Activated CD8-positive, alpha-beta memory T cell treated with anti-CD3 and anti-CD28 coated beads, Interleukin-2, amount 50 U/mL, for 1 hour (primary cell): ENCODE results near the gene OTOP3.

ENCODE experiments used
- DNase-seq: peaks from one replicate; pipeline ENCODE4 v3.0.0-alpha.2; 2020; ENCODE audit errors: extremely low read depth

Gene OTOP3

DNA sequence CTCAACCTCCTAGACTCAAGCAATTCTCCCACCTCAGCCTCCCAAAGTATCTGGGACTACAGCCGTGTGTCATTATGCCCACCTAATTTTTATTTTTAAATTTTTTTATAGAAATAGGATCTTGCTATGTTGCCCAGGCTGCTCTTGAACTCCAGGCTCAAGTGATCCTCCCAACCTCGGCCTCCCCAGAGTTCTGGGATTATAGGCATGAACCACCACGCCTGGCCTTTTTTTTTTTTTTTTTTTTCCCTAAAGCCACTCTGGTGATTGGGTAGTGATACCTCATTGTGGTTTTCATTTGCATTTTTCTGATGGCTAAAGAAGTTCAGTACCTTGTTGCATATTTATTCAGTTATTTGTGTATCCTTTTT is 50.5 kb downstream of the OTOP3 start:
- DNase-seq, result no peak

DNA sequence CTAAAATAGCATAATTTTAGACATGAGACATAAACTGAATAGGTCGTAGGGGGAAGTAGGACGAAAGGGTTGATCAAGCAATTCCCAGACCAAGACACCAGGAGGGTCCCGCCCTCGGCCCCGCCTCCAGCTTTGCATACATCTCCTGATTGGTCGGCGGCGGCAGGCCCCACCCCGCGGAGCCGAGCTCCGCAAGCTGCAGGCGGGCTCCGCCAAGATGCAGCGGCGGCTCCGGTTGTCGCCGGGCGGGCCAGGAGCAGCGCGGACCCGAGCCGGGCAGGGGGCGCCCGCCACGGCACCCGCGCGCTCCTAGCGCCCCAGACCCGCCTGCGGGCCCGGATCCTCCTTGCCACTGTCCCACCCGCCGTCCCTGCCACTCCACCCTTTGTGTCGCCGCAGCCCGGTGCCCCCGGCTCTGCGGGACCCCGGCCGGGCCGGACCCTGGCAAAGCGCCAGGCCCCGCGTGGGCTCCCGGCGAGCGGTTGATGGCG is 51.8 kb downstream of the OTOP3 start, which contains the start of gene CDR2L:
TSS of gene CDR2L (plus strand) at position 215 of the 491 bp plus-strand sequence. CDS start 412 bp downstream, outside the sequence.
- peak; percentile 68 for DNase-seq

DNA sequence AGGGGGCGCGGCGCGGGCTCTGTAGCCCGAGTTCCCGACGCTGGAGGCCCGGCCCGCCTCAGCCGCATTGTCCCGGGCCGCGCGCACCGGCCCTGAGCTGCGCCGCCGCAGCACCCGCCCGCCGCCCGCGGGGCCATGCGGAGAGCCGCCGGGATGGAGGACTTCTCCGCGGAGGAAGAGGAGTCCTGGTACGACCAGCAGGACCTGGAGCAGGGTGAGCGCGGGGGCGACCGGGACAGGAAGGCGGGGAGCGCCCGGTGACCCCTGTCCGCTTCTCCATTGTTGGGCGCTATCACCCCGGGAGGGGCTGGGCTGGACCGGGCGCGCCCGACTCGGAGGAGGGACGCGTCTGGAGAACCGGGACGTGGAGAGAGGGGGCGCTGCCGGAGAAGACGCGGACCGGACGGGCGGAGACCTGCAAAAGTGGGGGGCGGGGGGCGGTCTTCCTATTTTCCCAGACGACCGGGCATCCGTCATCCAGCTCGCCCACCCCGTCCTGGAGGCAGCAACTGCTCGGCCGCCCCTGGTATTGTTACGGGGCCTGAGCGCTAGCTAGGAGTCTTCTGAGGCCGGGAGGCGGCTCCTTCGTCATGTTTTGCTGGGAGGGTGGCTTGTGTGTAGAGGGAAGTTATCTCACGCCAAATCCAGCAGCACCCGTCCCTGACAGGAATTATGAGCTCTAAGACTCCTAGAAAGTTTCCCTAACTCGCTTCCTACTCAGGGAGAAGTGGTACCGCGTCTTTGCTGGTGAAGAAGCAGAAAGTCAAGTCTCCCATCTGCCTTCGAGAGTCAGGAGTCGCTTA is 52.4 kb downstream of the OTOP3 start:
- DNase-seq, result no peak

DNA sequence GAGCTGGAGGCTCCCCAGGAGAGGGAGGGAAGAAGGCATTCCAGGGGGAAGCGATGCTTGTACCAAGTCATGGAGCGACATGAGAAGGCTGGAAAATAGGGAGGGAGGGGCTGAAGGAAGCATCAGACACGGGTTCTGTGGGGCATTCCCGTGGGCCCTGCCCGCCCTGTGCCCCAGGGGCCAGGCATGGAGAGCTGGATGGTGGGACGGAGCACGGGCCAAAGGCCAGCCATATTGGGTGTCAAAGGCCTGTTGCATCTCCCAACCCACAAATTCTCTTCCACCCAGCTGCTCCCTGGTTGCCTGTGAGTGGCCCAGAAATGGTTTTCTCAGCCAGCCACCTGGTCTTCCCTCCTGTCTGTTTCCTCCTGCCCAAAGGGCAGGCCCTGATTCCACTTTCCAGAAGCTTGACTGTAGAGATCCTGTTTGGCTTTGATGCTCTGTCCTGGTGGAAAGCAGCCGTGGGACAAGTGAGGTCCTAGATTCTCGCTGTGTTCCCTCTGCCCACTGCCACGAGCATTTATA is 54.9 kb downstream of the OTOP3 start:
- no peak for DNase-seq

DNA sequence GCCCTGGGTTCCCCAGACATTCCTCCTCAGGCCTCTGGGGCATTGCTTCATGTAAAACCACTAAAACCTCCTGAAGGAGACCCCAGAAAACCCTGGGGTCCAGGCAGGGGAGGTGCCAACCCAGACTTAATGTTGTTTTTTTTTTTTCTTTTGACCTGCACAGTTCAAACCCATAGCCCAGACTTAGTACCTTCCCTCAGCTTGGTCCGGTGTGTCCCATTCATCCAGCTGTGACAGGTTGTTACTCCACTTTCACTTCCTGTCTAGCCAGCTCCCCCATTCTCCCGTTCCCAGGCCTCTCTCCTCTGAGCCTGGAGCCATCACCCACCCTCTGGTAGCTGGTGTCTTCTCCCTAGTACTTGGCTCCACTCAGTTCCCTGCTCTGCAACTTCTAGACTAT is 56.5 kb downstream of the OTOP3 start:
- no peak for DNase-seq

DNA sequence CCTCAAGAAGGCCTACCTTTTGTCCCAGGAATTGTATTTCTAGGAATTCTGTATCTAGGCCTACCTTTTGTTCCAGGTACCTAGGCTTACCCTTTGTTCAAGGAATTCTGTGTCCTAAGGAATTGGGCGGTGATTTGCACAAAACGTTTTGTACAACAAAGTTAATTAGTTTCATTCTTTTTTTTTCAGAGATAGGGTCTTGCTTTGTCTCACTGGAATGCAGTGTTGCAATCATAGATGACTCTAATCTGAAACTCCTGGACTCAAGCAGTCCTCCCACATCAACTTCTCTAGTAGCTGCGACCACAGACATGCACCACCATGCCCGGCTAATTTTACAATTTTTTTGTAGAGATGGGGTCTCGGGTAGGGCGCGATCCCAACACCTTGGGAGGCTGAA is 58.7 kb downstream of the OTOP3 start:
- no peak for DNase-seq

DNA sequence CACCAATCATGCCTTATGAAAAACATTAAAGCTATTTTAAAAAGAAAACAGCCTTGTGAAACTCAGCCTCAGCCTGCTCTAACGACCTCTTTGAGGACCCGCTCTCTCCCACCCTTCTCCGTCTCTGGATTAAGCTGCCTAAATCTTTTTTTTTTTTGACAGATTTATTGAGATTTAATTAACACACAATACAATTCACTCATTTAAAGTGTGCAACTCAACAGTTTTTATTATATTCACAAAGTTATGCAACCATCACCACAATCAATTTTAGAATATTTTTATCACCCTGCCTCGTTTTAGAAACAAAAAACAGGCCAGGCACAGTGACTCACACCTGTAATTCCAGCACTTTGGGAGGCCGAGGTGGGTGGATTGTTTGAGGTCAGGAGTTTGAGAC is 60.1 kb downstream of the OTOP3 start:
- DNase-seq, result no peak

DNA sequence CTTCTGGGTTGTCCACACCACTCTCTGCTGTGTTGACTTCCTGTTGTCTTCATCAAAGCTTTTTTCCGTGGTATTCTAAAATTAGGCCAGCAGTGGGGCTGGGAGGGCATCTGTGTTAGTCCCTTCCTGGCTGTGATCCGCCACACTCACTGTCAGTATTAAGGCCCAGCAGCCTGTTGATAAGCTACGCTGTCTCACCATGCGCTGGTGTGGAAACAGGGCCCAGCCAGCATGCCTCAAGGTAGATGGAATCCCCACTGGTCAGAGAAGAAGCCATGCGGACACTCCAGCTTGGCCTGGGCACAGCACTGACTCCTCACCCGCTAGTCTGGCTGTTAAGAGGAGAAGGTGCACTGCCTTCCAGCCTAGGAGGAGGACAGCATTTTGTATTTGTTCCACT is 63.1 kb downstream of the OTOP3 start:
- DNase-seq, result no peak

DNA sequence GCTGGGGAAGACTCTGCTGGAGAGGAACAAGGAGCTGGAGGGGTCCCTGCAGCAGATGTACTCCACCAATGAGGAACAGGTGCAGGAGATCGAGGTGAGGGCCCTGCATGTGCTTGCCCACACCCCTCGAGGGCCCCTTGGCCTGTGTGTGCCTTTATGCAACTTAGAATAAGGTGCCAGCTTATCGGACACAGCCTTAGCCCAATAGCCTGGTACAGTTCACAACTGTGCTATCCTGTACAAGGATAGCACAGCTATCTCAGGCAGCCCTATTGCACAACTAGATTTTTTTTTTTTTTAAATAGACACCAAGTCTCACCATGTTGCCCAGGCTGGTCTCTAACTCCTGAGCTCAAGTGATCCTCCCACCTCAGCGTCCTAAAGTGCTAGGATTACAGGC is 63.8 kb downstream of the OTOP3 start:
- no peak for DNase-seq
